GM18517 (cell line): Measurements from ENCODE around the gene TMEM51.
"Not testable (repeated sequence)": the region's sequence is repeated elsewhere in the genome, so short reads cannot be mapped to it uniquely, and the experiment has no call there.

Experiments
- ATAC-seq: cut with Tn5 transposase; IDR thresholded peaks from one replicate; pipeline ENCODE4 v1.9.1; 2021; ENCODE audit warnings: mild to moderate bottlenecking, moderate library complexity; ENCODE audit not compliant: unreplicated experiment

Gene TMEM51

DNA sequence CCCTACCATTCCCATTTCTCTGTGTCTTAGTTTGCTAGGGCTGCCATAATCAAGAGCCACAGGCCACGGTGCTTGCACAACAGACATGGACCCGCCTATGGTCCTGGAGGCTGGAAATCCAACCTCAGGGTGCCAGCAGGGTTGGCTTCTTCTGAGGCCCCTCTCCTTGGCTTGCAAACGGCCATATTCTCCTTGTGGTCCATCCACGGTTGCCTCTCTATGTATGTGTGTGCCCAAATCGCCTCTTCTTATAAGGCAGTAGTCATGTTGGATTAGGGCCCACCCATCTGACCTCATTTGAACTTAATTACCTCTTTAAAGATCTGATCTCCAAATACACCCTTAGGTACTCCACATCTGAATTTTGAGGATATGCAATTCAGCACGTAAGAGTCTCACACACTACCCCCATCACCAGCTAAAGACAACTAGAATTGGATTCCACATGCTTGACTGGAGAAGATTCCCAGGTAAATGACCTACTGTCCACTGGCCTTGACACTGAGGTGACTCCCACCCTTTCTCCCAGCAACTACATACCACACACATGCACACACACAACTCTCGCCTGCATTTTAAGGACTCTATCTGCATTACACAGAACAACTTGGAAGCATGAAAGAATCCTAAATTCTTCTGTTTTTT is 28.3 kb upstream of the TMEM51 start:
- ATAC-seq, result no peak

DNA sequence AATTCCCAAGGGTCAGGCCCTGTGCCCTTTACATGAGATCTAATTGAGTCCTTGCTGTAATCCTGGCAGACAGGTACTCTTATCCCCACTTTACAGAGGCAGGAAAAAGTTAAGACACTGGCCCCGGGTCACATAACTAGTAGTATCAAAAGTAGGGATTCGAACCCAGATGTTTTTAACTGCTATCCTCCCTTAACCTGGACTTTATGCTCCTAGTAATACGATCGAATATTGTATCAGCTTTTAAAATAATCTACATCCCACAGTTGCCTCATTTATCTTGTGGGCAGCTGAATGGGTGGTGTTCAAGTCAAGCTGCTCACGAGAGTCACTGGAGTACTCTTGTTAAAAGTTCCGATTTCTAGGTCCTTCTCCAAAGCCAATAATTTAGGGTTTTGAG is 25.5 kb upstream of the TMEM51 start:
- no peak for ATAC-seq

DNA sequence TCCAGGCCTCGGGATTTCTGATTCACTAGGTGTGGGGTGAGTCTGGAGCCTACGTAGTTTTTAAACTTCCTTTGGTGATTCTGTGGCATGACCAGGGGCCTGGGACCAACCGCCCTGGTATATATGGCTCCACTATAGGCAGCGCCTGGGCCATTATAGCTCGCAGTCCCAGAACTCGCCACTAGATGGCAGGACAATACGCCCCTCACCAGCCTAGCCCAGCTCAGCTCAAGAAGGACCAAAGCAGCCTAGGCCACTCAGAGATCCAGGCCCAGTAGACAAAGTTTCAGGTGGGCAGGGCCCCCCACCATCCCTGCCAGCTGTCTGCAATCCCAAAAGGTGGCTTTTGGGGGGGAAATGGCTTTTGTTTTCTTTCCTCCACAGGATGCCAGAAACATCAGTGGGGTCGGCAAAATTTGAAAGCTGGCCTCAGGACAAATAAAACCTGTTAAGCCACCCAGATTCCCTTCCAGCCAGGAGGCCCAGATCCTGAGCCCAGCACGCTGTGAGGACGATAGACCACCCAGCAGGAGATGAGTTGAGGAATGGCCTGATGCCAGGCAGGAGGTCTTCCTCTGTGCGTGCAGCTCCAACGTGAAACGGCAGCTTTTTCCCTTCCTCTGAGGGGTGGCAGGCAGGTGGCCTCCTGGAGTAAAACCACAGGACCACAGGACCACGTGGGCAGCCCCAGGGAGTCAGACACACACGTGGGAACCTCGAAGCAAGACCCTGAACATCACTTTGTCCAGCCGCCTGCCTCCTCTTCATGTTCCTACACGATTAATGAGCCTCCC is 24.8 kb upstream of the TMEM51 start:
- ATAC-seq, result no peak

DNA sequence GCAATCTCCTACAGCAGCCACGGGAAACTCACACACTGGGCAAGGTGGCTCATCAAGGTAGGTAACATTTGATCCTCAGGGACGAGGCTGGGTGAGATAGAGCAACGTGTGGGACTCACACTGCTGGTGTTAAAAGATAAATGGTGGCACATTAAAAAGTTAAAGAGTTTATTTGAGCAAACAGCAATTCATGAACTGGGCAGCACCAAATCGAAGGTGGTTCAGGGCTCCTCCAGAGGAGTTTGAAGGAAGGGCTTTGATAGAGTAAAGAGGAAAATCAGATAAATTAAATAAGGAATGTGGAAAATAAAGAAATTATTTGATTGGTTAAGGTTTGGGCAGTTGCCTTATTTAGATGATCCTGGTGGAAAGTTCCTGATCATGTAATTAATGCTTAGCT is 23.6 kb upstream of the TMEM51 start:
- ATAC-seq, result no peak

DNA sequence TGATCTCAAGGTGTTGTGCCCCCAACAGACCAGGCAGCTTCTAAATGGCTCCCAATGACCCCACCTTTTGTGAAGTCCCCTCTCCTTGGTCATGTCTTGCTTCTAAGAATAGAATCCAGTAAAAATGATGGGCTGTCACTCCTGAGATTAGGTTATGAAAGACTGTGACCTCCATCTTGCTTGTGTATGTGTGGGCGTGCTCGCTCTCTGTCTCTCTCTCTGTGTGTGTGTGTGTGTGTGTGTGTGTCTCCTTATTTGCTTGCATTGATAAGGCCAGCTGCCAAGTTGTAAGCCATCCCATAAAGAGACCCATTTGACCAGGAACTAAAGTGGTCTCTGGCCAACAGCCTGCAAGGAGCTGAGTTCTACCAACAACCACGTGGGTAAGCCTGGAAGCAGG is 22.9 kb upstream of the TMEM51 start:
- ATAC-seq, result no peak

DNA sequence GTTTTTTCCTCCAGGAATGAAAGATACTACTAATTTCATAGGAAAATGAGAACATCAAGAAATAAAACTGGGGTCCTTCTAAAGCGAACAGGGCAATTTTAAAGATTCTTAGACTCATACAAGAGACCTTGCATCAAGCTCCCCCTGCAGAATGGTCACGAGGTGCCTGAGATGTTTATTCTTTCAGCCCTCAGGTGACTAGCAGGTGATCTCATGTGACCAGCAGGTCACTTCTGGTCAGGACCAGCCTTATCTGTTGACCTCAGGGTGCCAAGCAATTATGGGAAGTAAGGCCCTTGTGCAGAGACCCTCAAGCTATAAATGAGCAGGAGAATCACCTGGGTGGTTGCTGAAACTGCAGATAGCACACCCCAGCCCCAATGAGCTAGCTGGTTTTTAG is 20.6 kb upstream of the TMEM51 start:
- ATAC-seq, result no peak

DNA sequence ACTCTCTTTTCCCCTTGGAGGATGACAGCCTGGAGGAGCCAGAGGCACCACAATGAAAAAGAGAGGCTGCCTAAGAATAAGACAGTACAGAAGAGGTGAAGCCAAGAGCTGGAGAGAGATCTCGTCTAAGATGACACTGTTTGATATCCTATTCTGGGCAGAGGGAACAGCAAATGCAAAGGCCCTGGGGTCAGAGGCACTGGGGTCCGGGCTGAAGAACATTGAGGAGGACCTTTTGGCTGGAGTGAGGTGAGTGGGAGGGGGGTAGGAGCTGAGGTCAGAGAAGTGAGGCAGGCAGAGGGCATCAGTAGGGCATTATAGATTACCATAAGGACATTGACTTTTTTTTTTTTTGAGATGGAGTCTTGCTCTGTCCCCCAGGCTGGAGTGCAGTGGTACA is 19.3 kb upstream of the TMEM51 start:
- ATAC-seq, result no peak

DNA sequence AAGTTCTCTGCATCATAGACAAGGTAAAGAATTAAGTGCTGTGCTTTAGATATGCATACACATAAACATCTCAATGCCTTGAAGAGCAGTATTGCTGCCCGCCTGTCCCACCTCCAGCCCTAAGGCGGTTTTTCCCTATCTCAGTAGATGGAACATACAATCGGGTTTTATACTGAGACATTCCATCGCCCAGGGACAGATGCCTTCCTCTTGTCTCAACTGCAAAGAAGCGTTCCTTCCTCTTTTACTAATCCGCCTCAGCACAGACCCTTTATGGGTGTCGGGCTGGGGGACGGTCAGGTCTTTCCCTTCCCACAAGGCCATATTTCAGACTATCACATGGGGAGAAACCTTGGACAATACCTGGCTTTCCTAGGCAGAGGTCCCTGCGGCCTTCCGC is 17.9 kb upstream of the TMEM51 start:
- not testable (repeated sequence) for ATAC-seq

DNA sequence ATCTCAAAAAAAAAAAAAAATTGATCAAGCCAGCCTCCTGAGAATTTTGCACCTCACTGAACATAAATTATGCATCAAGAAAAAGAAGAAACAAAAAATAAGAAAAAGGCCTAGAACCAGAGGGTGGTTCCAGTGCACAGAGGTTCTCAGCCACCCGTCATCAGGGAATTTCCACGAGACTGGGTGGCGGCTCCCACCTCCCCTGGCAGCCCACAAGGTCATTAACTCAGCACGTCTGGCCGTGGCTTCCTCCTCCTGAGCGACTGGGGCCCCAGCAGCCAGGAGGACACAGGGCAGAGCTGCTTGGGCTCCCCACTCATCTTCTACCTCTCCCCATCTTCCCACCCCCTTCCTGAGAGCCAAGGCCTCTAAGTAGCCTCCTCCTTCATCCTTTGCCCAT is 15.7 kb upstream of the TMEM51 start:
- no peak for ATAC-seq

DNA sequence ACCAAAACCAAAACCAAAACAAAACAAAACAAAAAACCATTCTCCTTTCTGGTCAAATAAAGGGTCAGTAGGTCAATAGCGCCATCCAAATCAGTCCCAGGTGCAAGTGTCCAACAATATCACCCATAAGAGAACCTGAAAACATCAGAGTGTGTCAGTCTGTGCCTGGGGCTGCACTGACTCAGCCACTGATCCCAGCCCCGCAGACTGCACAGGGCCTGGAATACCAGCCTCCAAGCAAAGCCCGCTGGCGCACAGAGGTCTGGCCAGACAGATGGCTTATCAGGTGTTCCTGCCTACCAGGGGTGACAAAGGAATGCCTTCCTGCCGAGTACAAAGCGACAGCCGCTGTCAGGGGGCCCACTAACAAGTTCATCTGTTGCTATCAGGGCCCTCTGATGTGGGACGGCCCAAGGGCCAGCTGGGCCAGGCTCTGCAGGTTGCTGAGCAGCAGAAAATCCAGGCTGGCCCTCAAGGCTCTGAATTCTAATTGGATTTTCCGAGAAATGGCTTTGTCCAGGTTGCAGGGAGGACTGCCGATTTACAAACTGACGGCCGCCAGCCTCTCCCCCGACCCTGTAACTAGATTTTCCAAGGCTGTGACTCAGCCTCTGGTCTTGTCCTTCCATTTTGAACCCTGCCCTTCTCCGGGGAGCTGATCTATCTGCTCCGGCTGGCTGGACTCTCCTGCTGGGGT is 13.7 kb upstream of the TMEM51 start:
- ATAC-seq, result no peak

DNA sequence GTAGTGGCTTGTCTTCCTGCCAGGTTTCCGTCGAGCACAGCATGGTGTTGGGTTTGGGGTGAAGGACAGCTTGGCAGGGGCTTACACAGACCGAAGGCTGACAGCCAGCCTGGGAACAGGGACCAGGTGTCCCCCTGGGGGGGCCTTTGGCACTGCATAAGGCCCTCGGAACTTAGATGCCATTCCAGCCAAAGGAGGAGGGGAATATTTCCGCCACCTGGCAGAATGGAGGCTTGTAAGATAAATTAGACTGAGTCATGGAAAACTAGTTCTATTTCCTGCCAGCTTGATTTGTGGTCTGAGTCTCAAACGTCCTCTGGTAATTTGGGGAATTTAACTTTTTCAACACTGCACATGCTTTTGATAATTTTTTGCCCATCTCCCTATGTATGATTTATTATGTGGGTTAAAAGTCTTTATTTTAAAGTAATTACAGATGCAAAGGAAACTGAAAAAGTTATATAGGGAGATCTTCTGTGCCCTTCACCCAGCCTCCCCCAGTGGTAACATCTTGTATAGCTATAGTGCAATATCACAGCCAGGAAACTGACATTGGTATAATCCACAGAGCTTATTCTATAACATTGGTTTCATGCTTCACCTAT is 11.5 kb upstream of the TMEM51 start:
- no peak for ATAC-seq

DNA sequence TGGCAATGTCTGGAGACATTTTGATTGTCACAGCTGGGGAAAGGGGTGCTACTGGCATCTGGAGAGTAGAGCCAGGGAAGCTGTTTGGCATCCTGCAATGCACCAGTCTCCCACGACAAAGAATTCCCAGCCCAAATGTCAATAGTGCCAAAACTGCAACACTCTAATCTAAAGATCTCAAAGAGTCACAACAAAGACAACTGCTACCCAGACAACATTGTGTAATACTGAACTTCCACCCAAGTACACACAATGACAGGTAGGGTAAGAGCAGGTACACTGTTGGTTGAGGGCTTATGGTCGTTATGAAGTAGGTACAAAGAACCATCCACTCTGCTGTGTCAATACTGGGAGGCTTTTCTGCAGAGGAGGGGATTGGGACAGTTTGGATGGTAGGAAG is 8.2 kb upstream of the TMEM51 start:
- no peak for ATAC-seq

DNA sequence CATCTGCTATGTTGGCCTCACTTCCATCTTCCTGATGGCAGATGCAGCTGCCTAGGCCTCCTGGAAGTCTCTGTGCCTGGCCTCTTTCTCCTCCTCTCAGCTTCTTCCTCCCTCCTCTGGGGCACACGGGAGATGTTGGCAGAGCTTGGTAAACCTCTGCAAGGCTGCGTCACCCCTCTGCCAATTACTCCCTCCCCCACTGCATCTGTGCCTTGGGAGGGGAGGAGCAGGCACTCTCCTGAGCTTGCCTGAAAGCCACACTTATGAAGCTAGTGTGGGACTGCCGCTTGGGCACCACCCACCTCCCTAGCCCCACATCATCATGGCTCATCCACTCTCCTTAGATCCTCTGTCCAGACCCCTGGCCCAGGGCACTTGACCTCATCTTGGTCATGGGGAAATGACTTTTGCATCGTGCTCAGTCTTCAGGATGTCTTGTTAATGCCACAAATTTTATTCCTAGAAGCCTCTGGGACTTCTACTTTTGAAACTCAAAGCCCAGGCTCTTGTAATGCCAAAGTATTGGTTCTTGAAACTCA is 7.3 kb upstream of the TMEM51 start:
- no peak for ATAC-seq

DNA sequence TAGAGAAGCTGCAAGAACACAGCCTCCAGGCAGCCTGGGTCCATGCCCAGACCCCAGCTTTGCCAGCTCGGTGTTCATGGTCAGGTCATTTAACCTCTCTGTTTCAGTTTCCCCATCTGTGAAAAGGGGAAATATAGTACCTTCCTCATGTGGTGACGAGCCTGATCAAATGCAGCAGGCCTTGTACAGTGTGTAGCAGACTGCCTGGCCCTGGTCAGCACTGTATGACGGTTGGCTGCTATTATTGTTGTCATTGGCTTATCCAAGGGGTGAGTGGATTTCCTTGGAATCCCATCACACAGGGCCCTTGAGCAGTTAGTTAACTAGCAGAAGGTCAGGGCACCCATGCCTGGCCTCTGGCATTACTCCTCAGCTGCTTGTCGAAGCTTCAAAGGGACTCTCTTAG is 6.6 kb upstream of the TMEM51 start:
- no peak for ATAC-seq

DNA sequence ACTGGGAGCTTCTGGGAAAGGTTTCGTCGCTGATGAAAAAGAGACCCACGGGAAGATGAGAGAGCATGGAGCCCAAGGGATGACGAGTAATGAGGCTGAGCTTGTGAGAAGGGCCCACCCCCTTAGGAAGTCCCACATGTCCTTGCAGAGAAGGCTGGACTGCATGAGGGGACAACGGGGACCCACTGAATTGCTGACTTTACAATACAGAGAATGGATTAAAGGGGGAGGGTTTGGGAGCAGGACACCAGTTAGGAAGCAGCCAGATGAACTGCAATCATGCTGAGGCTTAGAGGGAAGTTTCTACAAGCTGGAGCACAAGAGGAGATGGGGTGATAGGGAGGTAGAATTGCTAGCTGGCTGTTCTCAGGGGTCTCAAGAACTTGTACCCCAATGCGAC is 5.5 kb upstream of the TMEM51 start:
- no peak for ATAC-seq

DNA sequence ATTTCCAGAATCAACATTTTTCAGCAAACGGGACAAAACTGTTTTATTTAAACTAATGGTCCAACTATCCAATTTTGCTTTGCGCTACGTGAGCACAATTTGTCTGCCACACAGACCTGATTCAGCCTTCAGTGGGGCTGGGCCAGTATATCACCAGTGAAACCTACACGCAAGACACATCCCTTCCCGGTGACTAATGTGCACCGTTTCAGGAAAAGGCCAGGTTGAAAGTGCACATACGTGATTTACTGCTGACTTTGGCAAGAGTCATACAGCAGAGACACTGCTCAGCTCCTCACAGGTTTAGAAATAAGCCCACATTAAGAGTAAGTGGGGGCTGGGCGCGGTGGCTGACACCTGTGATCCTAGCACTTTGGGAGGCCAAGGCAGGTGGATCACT is 5.1 kb upstream of the TMEM51 start:
- no peak for ATAC-seq

DNA sequence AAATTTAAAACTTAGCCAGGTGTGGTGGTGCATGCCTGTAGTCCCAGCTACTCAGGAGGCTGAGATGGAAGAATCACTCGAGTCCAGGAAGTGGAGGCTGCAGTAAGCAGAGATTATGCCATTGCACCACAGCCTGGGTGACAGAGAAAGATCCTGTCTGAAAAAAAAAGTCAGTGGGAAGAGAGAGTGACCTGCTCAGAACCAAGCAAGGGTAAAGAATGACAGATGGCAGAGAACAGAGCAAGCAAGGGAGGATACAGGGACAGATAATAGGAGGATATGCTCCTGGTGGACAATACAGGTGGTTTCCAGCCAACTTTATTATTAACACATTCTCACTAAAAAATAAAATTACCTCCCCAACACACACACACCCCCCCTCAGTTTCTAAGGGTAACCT is 4.6 kb upstream of the TMEM51 start:
- ATAC-seq, result no peak

DNA sequence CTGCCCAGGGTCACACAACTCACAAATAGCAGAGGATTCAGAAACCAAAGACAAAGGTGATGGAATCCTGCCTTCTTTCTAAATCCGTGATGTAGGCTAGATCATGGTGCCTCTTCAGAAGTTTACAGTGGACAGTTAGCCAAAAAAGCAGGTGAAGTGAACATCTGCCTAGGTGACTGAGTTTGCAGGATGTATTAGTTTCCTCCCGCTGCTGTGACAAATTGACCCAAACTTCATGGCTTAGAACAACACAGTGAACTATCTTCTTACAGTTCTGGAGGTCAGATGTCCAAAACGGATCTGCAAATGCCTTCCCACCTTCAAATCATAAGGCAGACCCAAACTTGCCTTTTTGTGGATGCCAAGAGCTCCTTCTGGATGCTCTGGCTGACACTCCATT is 3.2 kb upstream of the TMEM51 start:
- ATAC-seq, result no peak

DNA sequence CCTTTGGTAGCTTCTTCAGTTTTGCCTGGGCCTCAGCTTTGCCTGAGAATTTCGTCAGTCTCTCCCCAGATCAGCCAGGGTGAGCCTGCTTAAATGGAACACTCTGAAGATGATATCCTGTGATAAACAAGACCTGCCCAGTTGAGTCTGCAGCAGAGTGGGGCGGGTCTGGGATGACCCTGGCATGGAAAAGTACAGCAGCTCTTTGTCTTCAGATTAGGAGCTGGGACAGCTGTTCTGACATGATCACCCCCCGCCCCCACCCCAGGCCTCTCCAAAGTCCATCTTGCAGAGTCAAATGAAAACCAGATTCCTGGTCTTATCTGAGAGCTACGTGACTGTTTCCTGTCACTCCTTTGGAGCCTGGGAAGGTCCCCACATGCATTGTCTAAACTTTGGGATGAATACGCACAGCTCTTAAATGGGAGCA is 2.2 kb upstream of the TMEM51 start:
- ATAC-seq, result no peak

DNA sequence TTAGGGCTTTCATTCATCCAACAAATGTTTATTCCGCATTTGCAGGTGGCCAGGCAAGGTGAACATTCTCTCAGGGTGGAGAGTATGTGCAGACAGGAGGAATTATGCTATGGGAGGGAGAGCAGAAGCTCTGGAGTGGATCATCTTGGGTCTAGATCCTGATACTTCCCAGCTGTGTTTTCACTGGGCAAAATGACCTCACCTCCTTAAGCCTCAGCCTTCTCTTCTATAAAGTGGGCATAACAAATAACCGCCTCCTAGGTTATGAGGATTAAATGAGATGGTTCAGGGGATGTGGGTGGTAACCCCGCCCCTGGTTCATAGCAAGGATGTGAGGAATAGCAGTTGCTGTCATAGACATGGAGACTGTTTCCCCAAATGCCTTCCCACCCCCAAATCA is 1.7 kb upstream of the TMEM51 start:
- ATAC-seq, result no peak
